NCI-H2081 (cell line): ENCODE results near the gene RANBP10.
A peak's percentile ranks its signal among the peaks of the same experiment; 100 is the strongest.

ENCODE experiments used
- DNase-seq, 2 experiments: peaks; one replicate each; lab custom pipeline; 2025; lab: John Stamatoyannopoulos, UW

RANBP10 gene

DNA sequence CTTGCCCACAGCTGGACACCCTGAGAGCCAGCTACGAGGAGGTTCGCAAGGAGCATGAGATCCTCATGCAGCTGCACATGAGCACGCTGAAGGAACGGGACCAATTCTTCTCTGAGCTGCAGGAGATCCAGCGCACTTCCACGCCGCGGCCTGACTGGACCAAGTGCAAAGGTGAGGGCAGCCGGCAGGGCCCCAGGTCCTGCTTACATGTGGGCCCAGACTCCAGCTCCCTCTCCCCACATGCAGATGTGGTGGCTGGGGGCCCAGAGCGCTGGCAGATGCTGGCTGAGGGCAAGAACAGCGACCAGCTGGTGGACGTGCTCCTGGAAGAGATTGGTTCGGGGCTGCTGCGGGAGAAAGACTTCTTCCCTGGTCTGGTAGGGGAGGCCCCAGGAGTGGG, 19.5 kb upstream of the RANBP10 start:
- DNase-seq = no peak

GRCh38 chr16:67825119-67825518, 18.8 kb upstream of the RANBP10 start:
- no peak for DNase-seq

GRCh38 chr16:67822511-67822910, 16.2 kb upstream of the RANBP10 start:
- DNase-seq = no peak

- no peak for DNase-seq
Measured at GRCh38 chr16:67820608-67821259, 14.4 kb upstream of the RANBP10 start.

DNA sequence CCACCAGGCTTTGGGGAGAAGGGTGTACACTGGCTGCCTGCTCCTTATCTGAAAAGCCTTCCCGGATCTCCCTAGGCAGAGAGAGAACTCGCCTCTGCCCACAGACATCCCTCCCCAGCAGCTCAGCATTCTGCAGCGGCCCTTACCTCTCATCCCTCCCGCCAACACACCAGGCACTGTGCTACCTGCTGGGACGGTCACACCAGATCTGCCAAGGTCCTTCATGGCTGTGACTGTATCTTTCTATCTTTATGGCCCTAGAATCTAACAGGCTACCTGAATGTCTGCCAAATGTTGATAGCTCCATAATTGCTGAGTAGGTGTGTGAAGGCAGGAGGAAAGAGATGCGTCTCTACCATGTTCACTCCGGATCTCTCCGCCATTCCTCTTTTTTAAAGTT, 8.2 kb upstream of the RANBP10 start:
- peak; percentile 18 to 42 for DNase-seq

- DNase-seq = no peak
Measured at GRCh38 chr16:67811899-67812298, 5.5 kb upstream of the RANBP10 start.

DNA sequence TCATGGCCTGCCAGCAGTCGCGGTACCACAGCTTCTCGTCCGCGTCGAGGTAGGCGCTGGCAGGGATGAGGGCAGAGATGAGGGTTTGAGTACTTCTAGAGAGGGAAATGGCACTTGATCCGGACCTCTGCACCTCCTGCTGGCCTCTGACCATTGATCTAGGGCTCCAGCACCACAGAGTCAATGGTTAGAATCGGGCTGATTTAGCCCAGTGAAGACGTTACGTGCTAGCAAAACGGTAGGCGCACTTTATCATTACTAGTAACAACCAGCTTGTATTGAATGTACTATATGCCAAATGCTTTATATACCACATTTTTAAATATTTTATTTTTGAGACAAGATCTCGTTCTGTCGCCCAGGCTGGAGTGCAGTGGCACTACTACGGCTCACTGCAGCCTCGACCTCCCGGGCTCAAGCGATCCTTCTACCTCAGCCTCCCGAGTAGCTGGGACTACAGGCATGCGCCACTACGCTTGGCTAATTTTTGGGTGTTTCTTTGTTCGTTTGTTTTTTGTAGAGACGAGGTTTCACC, 855 bp upstream of the RANBP10 start:
- DNase-seq = no peak

DNA sequence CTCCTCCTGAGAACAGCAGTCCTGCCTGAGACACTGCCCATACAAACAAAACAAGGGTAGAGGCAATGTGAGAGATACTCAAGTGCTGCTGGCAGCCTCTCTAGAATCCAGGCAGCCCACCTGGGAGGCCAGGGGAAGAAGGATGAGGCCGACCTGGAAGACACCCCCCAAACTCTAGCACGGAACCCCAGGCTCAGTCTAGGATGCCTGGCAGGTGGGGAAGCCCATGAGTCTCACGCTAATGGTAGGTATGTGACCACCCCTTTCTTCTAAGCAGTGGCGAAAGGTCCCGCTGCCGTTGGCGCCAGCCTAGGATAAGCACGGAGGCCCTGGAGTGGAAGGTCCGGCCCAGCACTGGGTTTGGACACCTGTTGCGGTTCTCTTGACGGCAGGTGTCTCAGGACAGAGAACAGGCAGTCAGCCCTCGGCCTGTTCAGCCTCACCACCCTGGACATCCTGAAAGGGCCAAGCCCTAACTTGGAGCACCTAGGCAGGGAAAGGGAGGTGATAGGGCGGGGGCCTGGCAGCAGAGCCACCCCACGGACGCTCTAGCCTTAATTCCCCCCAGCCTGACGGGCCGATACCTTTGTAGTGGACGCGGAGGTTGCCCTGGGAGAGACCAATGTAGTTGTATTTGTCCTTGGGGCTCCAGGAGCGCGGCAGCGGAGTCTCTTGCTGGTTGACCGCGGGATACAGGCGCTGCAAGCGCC, 487 bp downstream of the RANBP10 start:
- DNase-seq = no peak

GRCh38 chr16:67804853-67805542, 1.4 kb downstream of the RANBP10 start:
- DNase-seq = no peak

- DNase-seq = no peak
Measured at GRCh38 chr16:67803894-67804293, 2.5 kb downstream of the RANBP10 start.

GRCh38 chr16:67801883-67802282, 4.5 kb downstream of the RANBP10 start:
- DNase-seq = no peak

DNA sequence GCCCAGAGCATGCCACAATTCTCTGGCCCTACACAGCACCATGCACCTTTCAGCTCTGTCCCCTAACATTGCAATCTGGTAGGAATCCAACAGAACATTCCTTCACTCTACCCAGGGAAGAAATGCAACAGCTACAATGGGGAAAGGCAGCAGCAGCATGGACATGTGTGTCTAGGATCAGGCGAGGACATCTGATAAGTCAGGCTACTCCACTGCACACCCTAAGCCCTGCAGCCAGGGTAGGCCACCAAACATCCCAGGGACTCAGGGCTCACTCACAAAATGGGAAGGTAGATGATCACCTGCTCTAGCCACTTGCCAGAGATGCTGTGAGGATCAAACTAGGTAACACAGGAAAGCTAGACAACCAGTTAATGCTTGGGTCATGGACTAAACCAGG, 5.1 kb downstream of the RANBP10 start:
- no peak for DNase-seq

DNA sequence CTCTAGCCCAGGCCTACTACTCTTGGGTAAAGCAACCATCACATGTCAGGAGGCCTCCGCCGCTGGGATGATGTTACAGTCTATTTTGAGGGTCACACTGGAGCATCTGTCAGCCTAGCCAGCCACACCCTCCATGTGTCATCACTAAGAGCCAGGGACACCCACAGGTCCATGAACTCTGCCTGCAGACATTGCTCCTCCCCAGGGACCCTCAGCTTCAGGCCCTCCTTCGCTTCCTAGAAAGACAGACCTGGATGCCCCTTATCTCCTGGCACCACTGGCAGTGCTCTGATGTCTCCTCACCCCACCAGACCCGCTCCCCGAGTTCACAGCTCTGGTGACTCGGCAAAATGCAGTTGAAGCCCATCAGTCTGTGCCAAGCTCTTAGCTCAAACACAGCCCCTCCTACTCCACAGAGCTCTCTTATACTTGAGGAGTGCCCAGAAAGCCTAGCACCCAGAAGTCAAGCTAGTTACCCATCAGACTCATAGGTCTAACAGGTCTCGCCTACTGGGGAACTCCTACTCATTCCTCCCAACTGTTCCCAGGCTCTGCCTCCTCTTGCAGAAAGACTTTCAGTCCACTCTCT, 5.9 kb downstream of the RANBP10 start:
- no peak for DNase-seq

GRCh38 chr16:67796099-67796718, 10.2 kb downstream of the RANBP10 start:
- no peak for DNase-seq

DNA sequence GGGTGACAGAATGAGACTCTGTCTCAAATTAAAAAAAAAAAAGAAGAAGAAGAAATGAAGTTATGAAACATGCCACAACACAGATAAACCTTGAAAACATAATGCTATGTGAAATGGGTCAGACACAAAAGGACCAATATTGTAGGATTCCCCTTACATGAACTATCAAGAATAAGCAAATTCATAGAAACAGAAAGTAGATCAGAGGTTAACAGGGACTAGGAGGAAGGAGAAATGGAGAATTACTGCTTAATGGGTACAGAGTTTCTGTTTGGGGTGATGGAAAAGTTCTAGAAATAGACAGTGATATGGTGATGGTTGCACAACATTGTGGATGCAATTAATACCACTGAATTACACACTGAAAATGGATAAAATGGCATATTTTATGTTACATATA, 16.3 kb downstream of the RANBP10 start:
- DNase-seq = no peak

DNA sequence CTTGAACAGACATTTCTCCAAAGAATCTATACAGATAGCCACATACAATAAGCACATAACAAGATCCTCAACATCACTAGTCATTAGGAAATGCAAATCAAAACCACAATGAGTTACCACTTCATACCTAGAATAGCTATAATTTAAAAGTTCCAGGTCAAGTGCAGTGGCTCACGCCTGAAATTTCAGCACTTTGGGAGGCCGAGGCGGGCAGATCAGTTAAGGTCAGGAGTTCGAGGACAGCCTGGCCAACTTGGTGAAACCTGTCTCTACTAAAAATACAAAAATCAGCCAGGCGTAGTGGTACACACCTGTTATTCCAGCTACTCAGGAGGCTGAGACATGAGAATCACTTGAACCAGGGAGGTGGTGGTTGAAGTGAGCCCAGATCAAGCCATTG, 19.9 kb downstream of the RANBP10 start:
- no peak for DNase-seq

DNA sequence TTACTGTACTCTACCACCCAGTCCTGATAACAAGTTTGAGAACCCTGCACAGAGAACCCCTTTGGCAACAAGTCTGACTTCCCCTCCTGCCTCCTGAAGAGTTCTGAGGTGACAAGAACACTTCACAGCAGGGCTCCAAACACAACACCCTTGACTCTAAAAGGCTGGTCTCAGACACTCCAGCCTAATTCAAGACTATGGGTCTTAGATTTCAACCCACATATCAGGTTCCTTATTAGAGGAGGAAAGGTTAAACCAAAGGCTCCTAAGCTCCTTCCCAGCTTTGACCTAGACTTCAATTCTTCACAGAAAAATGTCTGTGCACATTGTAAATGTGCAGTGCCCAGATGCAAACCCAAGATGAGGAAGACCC, 23.0 kb downstream of the RANBP10 start:
- DNase-seq = no peak

GRCh38 chr16:67782567-67783352, 23.6 kb downstream of the RANBP10 start:
- no peak for DNase-seq

GRCh38 chr16:67781565-67781921, 24.8 kb downstream of the RANBP10 start:
- no peak for DNase-seq

GRCh38 chr16:67780847-67781564, 25.4 kb downstream of the RANBP10 start:
- no peak for DNase-seq
